ENCODE measurements around the gene ATF5. TPM values are rescaled to one million over a fixed set of nuclear protein-coding genes. Genes with fewer than 3 reads are reported as not detected.

ATF5 gene
- total and polyA plus RNA-seq, 2 of the 8 experiments (the other 6 are each of a cell fraction or from before 2014, with no cell fraction given) = 6.2 to 13.1 TPM

- DNase-seq (ENCODE audit: low read depth in 1 of 2, low spot score in 2 of 2) = no peak
- CTCF ChIA-PET (ENCODE audit: partially characterized antibody) = interaction anchor here (0.8 to 2.2 kb wide), 5 partner anchors 10 to 245 kb away, joined by 3 to 7 read pairs (median 3); no protein-coding TSS in a partner anchor
- no peak overlapping the region for H2AFZ ChIP-seq (ENCODE audit: low read length)
Observed at GRCh38 chr19:49891393-49891792, 37.6 kb upstream of the ATF5 start.

More at GRCh38 chr19:49891393-49891792, 37.6 kb upstream of the ATF5 start:
- H3K27me3 ChIP-seq (replicated peaks in 1 of 4; ENCODE audit: control insufficient read depth in 3 of 4, extremely low read depth in 1 of 4, insufficient read depth in 3 of 4, low read length in 3 of 4) = peaks cover 0 to 11% (median 6%) of the 10 kb centered on the region in 4 experiments; a peak in 4 of 7 replicates
- no peak overlapping the region for H4K91ac ChIP-seq (replicated peaks; ENCODE audit: insufficient read length, low read length)
- H3K79me2 ChIP-seq (ENCODE audit: control insufficient read depth in 1 of 2, insufficient read depth in 2 of 2, low read length in 2 of 2) = no peaks in the 10 kb centered on the region
- POLR2A ChIA-PET (ENCODE audit: partially characterized antibody) = interaction anchor here (0.8 to 9.5 kb wide), 13 partner anchors 10 to 65 kb away, joined by 3 to 82 read pairs (median 4); partner anchors contain the start of genes AKT1S1, ATF5, NUP62 and TBC1D17
- no peak overlapping the region for H2BK12ac ChIP-seq (ENCODE audit: low read depth, low read length)
- WGBS, 2 experiments (ENCODE audit: extremely low coverage in 1 of 2, insufficient coverage in 1 of 2, insufficient read length in 1 of 2, insufficient replicate concordance in 2 of 2, low coverage in 1 of 2, low lambda C conversion rate in 2 of 2, missing lambda C conversion rate in 1 of 2) = 90% methylated on average over 17 of the region's 17 CpGs; no CpG with 5 or more reads in 1 of the 2 experiments
- H3K79me1 ChIP-seq (ENCODE audit: low read depth, low read length) = no peaks in the 10 kb centered on the region
- peak overlapping the region; percentile 60; the same call in 1 of the 2 replicates for H4K8ac ChIP-seq (ENCODE audit: extremely low read depth, insufficient read depth, low read length)
- peak overlapping the region in 1 of 4 experiments; percentile 44; a peak in 3 of 8 replicates for H3K4me3 ChIP-seq (ENCODE audit: extremely low read depth in 1 of 4, insufficient read depth in 2 of 4, low read depth in 3 of 4, low read length in 4 of 4)
- H3K18ac ChIP-seq (ENCODE audit: extremely low read depth, low read length) = no peak overlapping the region; the same call in 1 of the 2 replicates
- no peak overlapping the region for H4K5ac ChIP-seq (ENCODE audit: insufficient read length, low read depth, low read length)
- no peak overlapping the region for H2BK120ac ChIP-seq (replicated peaks; ENCODE audit: low read depth, low read length)
- no peak overlapping the region for H3K27ac ChIP-seq (ENCODE audit: low read depth, low read length)
- H3K36me3 ChIP-seq (ENCODE audit: control insufficient read depth in 2 of 4, insufficient read depth in 4 of 4, low read length in 3 of 4) = peaks cover 0 to 10% (median 0%) of the 10 kb centered on the region in 4 experiments; a peak in 2 of 8 replicates
- TF ChIP-seq BRCA1 (IDR thresholded peaks at IDR 0.05; ENCODE audit: low read depth, low read length) (no peak), NRF1 (IDR thresholded peaks at IDR 0.05; ENCODE audit: low read depth, low read length) (no peak), GABPA (IDR thresholded peaks at IDR 0.05; ENCODE audit: borderline replicate concordance, insufficient read depth, low read length) (no peak), TEAD4 (IDR thresholded peaks at IDR 0.05; ENCODE audit: low read depth, low read length) (no peak), HDAC2 (IDR thresholded peaks at IDR 0.05; ENCODE audit: borderline replicate concordance in 1 of 2, low read depth in 2 of 2, low read length in 2 of 2) (no peak), BCL11A (IDR thresholded peaks at IDR 0.05; ENCODE audit: low read depth in 2 of 2, low read length in 2 of 2) (no peak), ZNF274 (IDR thresholded peaks at IDR 0.05; ENCODE audit: borderline replicate concordance, extremely low read depth, low read length) (no peak), CREB1 (IDR thresholded peaks at IDR 0.05) (no peak), EP300 (IDR thresholded peaks at IDR 0.05; ENCODE audit: borderline replicate concordance in 1 of 2, low read depth in 2 of 2, low read length in 2 of 2) (no peak), JUND (IDR thresholded peaks at IDR 0.05; ENCODE audit: low read length) (no peak)
- no peak overlapping the region for H2BK5ac ChIP-seq (ENCODE audit: low read depth, low read length)
- no peak overlapping the region for H2BK20ac ChIP-seq (ENCODE audit: low read length)
- peak overlapping the region in 1 of 2 experiments; percentile 65; a peak in 3 of 4 replicates for H3K4me2 ChIP-seq (ENCODE audit: insufficient read depth in 1 of 2, low read depth in 2 of 2, low read length in 2 of 2)
- H3K23me2 ChIP-seq (ENCODE audit: low read depth, low read length) = peaks cover 2% of the 10 kb centered on the region; the same call in 1 of the 2 replicates
- H3K4me1 ChIP-seq (replicated peaks in 1 of 4; ENCODE audit: control insufficient read depth in 3 of 4, insufficient read depth in 4 of 4, low read length in 3 of 4) = peaks cover 0 to 10% (median 8%) of the 10 kb centered on the region in 4 experiments; a peak in 5 of 7 replicates
- peaks cover 0 to 10% of the 10 kb centered on the region in 2 experiments; a peak in 3 of 4 replicates for H3K9me3 ChIP-seq (ENCODE audit: insufficient read depth in 2 of 2, low read depth in 1 of 2, low read length in 1 of 2)
- FAIRE-seq = no peak
- peak overlapping the region; percentile 29; the same call in 1 of the 2 replicates for H2BK15ac ChIP-seq (ENCODE audit: low read length)
- H3K14ac ChIP-seq (ENCODE audit: insufficient read length) = no peak overlapping the region
- no peak overlapping the region for H3K9ac ChIP-seq (replicated peaks in 1 of 4; ENCODE audit: extremely low read depth in 1 of 4, low read depth in 3 of 4, low read length in 3 of 4)
- no peak overlapping the region for H3K23ac ChIP-seq (ENCODE audit: insufficient read length)
- no peak overlapping the region for H3K56ac ChIP-seq (replicated peaks; ENCODE audit: insufficient read length, low read depth, low read length)
- no peak overlapping the region for H2AK5ac ChIP-seq (ENCODE audit: low read depth, low read length)
- no peak overlapping the region for H3K4ac ChIP-seq (replicated peaks; ENCODE audit: insufficient read length, low read depth, low read length)
- peaks cover 0 to 5% of the 10 kb centered on the region in 2 experiments for H4K20me1 ChIP-seq (replicated peaks in 1 of 2; ENCODE audit: control insufficient read depth in 1 of 2, insufficient read depth in 2 of 2, low read length in 2 of 2)

All from H1 (cell line).